AG04450 (cell line): ENCODE measurements around the gene CFAP161. TPM values are rescaled to one million over a fixed set of nuclear protein-coding genes. Genes with fewer than 3 reads are reported as not detected.

Experiments
- CTCF ChIA-PET: fragments of 300-600, 350-600 bp; formaldehyde crosslinking; extraction: SDS; loops from one replicate; lab custom pipeline; 2022; ENCODE audit warnings: antibody characterized with exemption, inconsistent platforms; lab: Charles Lee
- POLR2A ChIA-PET: fragments of 350-600 bp; formaldehyde crosslinking; extraction: SDS; loops from one replicate; lab custom pipeline; 2021; ENCODE audit warnings: antibody characterized with exemption, inconsistent platforms; lab: Yijun Ruan, JAX
- DNase-seq: peaks from one replicate; pipeline ENCODE4 v3.0.0-alpha.2; 2011; ENCODE audit warnings: low read depth, low spot score
- H3K27ac ChIP-seq: one replicate; pipeline ENCODE4 v1.5.1; 2012; ENCODE audit warnings: low read depth, low read length, control low read depth
- H3K27me3 ChIP-seq: one replicate; pipeline ENCODE4 v1.6.0; 2012; ENCODE audit warnings: low read length; ENCODE audit not compliant: control insufficient read depth, insufficient read depth
- H3K4me3 ChIP-seq: 2 replicates; pipeline ENCODE4 v1.5.1; 2011; ENCODE audit warnings: mild to moderate bottlenecking, low read depth, low read length, control low read depth
- H3K9me3 ChIP-seq: 2 replicates; pipeline ENCODE4 v1.5.1; 2012; ENCODE audit warnings: low read length; ENCODE audit not compliant: control insufficient read depth, insufficient read depth
- polyA plus RNA-seq: library from polyadenylated mRNA; depleted of rRNA; stranded (reverse); fragments of >200 nt; gene quantifications from 2 replicates; pipeline ENCODE4 v1.2.3, GENCODE V29; 2011
- TF ChIP-seq, protein P1 (sequence below): IDR thresholded peaks from 2 replicates; pipeline ENCODE4 v1.5.1; 2011; ENCODE audit warnings: low read depth, low read length, control low read depth, inconsistent platforms

CFAP161 gene
- polyA plus RNA-seq, 1 experiment: not detected

- Histone ChIP-seq H3K4me3 (no peak overlapping the region), H3K9me3 (no peaks in the 10 kb centered on the region), H3K27me3 (peaks cover 6% of the 10 kb centered on the region), H3K27ac (no peak overlapping the region)
- DNase-seq: no peak
- POLR2A ChIA-PET: no interaction called here
- CTCF ChIA-PET: interaction anchor here (1.0 kb wide), 1 partner anchor 170 kb away, joined by 3 read pairs; no protein-coding TSS in a partner anchor
- TF ChIP-seq, protein P1, sequence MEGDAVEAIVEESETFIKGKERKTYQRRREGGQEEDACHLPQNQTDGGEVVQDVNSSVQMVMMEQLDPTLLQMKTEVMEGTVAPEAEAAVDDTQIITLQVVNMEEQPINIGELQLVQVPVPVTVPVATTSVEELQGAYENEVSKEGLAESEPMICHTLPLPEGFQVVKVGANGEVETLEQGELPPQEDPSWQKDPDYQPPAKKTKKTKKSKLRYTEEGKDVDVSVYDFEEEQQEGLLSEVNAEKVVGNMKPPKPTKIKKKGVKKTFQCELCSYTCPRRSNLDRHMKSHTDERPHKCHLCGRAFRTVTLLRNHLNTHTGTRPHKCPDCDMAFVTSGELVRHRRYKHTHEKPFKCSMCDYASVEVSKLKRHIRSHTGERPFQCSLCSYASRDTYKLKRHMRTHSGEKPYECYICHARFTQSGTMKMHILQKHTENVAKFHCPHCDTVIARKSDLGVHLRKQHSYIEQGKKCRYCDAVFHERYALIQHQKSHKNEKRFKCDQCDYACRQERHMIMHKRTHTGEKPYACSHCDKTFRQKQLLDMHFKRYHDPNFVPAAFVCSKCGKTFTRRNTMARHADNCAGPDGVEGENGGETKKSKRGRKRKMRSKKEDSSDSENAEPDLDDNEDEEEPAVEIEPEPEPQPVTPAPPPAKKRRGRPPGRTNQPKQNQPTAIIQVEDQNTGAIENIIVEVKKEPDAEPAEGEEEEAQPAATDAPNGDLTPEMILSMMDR: no peak
These were observed 38.2 kb upstream of the CFAP161 start for GRCh38 chr15:81095690-81096365.

DNA sequence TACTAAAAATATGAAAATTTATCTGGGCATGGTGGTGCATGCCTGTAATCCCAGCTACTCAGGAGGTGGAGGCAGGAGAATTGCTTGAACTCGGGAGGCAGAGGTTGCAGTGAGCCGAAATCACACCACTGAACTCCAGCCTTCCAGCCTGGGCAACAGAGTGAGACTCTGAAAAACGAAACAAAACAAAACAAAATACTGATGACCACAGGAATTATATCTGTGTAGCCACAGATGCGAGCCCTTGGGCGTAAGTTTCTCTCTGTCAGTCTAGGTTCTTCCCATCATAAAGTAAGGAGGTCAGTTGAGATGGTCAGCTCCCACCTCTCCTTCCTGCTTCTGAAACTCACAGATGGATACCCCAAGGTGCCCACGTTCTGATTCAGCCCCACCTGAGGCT is 37.7 kb upstream of the CFAP161 start:
- no peak overlapping the region for H3K4me3 ChIP-seq
- H3K27me3 ChIP-seq: peaks cover 6% of the 10 kb centered on the region
- ChIA-PET CTCF (no interaction called here), POLR2A (no interaction called here)
- DNase-seq: no peak
- H3K9me3 ChIP-seq: no peaks in the 10 kb centered on the region
- TF ChIP-seq, protein P1: no peak
- H3K27ac ChIP-seq: no peak overlapping the region

GRCh38 chr15:81097116-81097889 is 36.8 kb upstream of the CFAP161 start:
- Histone ChIP-seq H3K4me3 (no peak overlapping the region), H3K27me3 (peaks cover 9% of the 10 kb centered on the region), H3K27ac (no peak overlapping the region), H3K9me3 (no peaks in the 10 kb centered on the region)
- ChIA-PET POLR2A (no interaction called here), CTCF (interaction anchor here (23.6 kb wide), 1 partner anchor 169 kb away, joined by 728 read pairs; no protein-coding TSS in a partner anchor)
- TF ChIP-seq, protein P1: no peak
- DNase-seq: no peak

DNA sequence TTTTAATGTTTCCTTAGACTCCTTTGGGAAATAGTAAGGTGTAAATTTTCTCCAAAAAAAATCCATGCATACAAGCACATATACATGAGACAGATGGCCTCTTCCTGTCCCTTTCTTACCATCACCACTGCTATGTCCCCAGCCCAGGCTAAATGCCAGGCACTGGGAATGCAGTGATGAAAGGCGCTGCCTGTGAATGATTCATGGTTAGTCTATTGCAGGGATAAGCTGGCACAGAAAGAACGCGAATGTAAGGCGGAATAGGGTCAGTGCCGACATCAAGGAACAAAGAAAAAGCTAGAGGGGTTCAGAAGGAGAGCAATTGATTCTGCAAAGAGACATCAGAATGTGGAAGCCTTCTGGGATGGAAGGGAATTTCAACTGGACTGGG is 36.2 kb upstream of the CFAP161 start:
- H3K4me3 ChIP-seq: no peak overlapping the region
- TF ChIP-seq, protein P1: no peak
- peaks cover 9% of the 10 kb centered on the region for H3K27me3 ChIP-seq
- no peak overlapping the region for H3K27ac ChIP-seq
- POLR2A ChIA-PET: no interaction called here
- CTCF ChIA-PET: interaction anchor here (23.6 kb wide), 1 partner anchor 168 kb away, joined by 728 read pairs; no protein-coding TSS in a partner anchor
- H3K9me3 ChIP-seq: no peaks in the 10 kb centered on the region
- no peak for DNase-seq

DNA sequence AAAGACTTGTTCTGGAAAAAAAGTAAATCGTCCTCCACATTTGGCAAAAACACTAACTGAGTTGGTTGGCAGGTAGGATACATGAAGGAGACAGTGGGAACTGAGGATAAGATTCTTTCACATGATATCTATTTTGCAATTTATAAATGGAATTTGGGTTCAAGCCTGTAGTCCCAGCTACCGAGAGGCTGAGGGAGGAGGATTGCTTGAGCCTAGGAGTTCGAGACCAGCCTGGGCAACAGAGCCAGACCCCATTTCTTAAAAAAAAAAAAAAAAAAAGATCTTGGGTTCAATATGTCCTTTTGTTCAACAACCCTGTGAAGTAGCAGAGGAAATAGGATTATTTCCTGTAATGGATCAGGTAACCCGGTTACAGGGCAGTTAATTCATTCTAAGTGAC is 35.7 kb upstream of the CFAP161 start:
- POLR2A ChIA-PET: no interaction called here
- CTCF ChIA-PET: interaction anchor here (0.7 to 23.6 kb wide), 2 partner anchors 168 to 174 kb away, joined by 3 to 728 read pairs; no protein-coding TSS in a partner anchor
- no peak for DNase-seq
- Histone ChIP-seq H3K27ac (no peak overlapping the region), H3K27me3 (peaks cover 9% of the 10 kb centered on the region), H3K9me3 (no peaks in the 10 kb centered on the region), H3K4me3 (no peak overlapping the region)
- TF ChIP-seq, protein P1: no peak
